GM21367 (cell line): ENCODE measurements around the gene IFIT3.

Source experiments
- ATAC-seq: cut with Tn5 transposase; IDR thresholded peaks from one replicate; pipeline ENCODE4 v1.9.1; 2021; ENCODE audit not compliant: unreplicated experiment

Gene IFIT3

GRCh38 chr10:89389254-89389653 is 61.5 kb downstream of the IFIT3 start:
- ATAC-seq: no peak
